HepG2 (cell line): ENCODE results near the gene IQSEC1. TPM values are rescaled to one million over a fixed set of nuclear protein-coding genes. Genes with fewer than 3 reads are reported as not detected.

Source experiments
- ATAC-seq: fragments of 200-7000 bp; cut with Tn5 transposase; 3 replicates; pipeline ENCODE4 v1.9.1; 2020; ENCODE audit warnings: mild to moderate bottlenecking, moderate library complexity
- BruUV-seq: library from RNA; stranded (reverse); fragments of 400-500 nt; replicated peaks from 2 replicates; lab custom pipeline; 2021; lab: Mats Ljungman, UMichigan
- CTCF ChIA-PET: fragments of 300-600 bp; formaldehyde crosslinking; extraction: SDS; loops from one replicate; lab custom pipeline; 2021; ENCODE audit warnings: low total read pairs, inconsistent platforms, low intra/inter-chr PET ratio; lab: Yijun Ruan, JAX
- POLR2A ChIA-PET: fragments of 350-600 bp; sonication (Branson Sonifier 250); formaldehyde crosslinking; loops from one replicate; lab custom pipeline; 2020; ENCODE audit warnings: antibody characterized with exemption, inconsistent platforms; lab: Yijun Ruan, JAX
- DNase-seq: peaks from one replicate; pipeline ENCODE4 v3.0.0-alpha.2; 2015; ENCODE audit warnings: low spot score
- FAIRE-seq: peaks from 3 replicates; lab custom pipeline; 2011; peaks lifted over from hg19 to GRCh38; lab: Jason Lieb, UNC
- H2AFZ ChIP-seq: one replicate; pipeline ENCODE4 v1.6.1; 2011; ENCODE audit warnings: low read length, inconsistent platforms
- H3K27ac ChIP-seq: fragments of 300-600 bp; 3 replicates; pipeline ENCODE4 v1.8.0; 2011; ENCODE audit warnings: mixed run types, mild to moderate bottlenecking, mixed read lengths, low read length, inconsistent platforms; ENCODE audit not compliant: insufficient read depth; ENCODE audit errors: extremely low read length
- H3K27me3 ChIP-seq, 2 experiments: fragments of 200-600 bp in 1 of 2; 2 replicates in 1 of 2; 3 replicates in 1 of 2; pipeline versions ENCODE4 v1.6.0 to v1.8.0; 2011; ENCODE audit warnings: low read length in 2 of 2, mild to moderate bottlenecking in 2 of 2, moderate library complexity in 2 of 2, inconsistent platforms in 1 of 2; ENCODE audit not compliant: insufficient read depth in 2 of 2, control insufficient read depth in 1 of 2
- H3K36me3 ChIP-seq, 2 experiments: fragments of 200-600 bp in 1 of 2; replicated peaks in 1 of 2; 2 replicates in 1 of 2; 3 replicates in 1 of 2; pipeline versions ENCODE4 v1.5.1 to v1.8.0; 2011; ENCODE audit warnings: low read length in 2 of 2, inconsistent platforms in 1 of 2; ENCODE audit not compliant: insufficient read depth in 2 of 2, control insufficient read depth in 1 of 2
- H3K4me1 ChIP-seq: 2 replicates; pipeline ENCODE4 v1.5.1; 2012; ENCODE audit warnings: low read length, inconsistent platforms; ENCODE audit not compliant: insufficient read depth
- H3K4me2 ChIP-seq: 2 replicates; pipeline ENCODE4 v1.6.0; 2011; ENCODE audit warnings: low read depth, low read length, inconsistent platforms
- H3K4me3 ChIP-seq, 3 experiments: fragments of 200-600 bp in 1 of 3; sonication (generic), shearing (Covaris generic) in 1 of 3; replicated peaks in 1 of 3; 2 replicates each; pipeline ENCODE4 v1.5.1; 2011 to 2016; ENCODE audit warnings: low read length in 3 of 3, inconsistent platforms in 2 of 3, low read depth in 2 of 3, mild to moderate bottlenecking in 2 of 3, control low read depth in 1 of 3, mixed read lengths in 1 of 3; ENCODE audit not compliant: insufficient read depth in 1 of 3
- H3K79me2 ChIP-seq: one replicate; pipeline ENCODE4 v1.6.1; 2011; ENCODE audit warnings: low read length, inconsistent platforms; ENCODE audit not compliant: insufficient read depth
- H3K9ac ChIP-seq: 2 replicates; pipeline ENCODE4 v1.6.0; 2011; ENCODE audit warnings: mild to moderate bottlenecking, low read depth, low read length, inconsistent platforms; ENCODE audit not compliant: insufficient read depth
- H3K9me3 ChIP-seq: 2 replicates; pipeline ENCODE4 v1.5.1; 2012; ENCODE audit warnings: mild to moderate bottlenecking, low read length
- H4K20me1 ChIP-seq: 2 replicates; pipeline ENCODE4 v1.6.0; 2011; ENCODE audit warnings: inconsistent platforms, mild to moderate bottlenecking, low read length, moderate library complexity; ENCODE audit not compliant: insufficient read depth
- CTCF ChIP-seq: sonication (generic); formaldehyde crosslinking; IDR thresholded peaks from 2 replicates; pipeline ENCODE4 v1.5.0; 2020; ENCODE audit warnings: mild to moderate bottlenecking, missing genetic modification reagents, moderate library complexity
- RCOR2 ChIP-seq: IDR thresholded peaks from 2 replicates; pipeline ENCODE4 v1.6.1; 2016; ENCODE audit warnings: missing biosample characterization, missing genetic modification reagents
- STAG1 ChIP-seq: sonication (generic); formaldehyde crosslinking; IDR thresholded peaks from 2 replicates; pipeline ENCODE4 v1.4.0; 2020; ENCODE audit warnings: missing genetic modification reagents
- THAP7 ChIP-seq: sonication (generic); formaldehyde crosslinking; IDR thresholded peaks from 2 replicates; pipeline ENCODE4 v1.8.1; 2023; ENCODE audit warnings: mild to moderate bottlenecking, missing genetic modification reagents
- ZBTB33 ChIP-seq: sonication (generic); formaldehyde crosslinking; IDR thresholded peaks from 2 replicates; pipeline ENCODE4 v1.4.0; 2020; ENCODE audit warnings: missing genetic modification reagents
- ZBTB46 ChIP-seq: sonication (generic); formaldehyde crosslinking; IDR thresholded peaks from 2 replicates; pipeline ENCODE4 v1.4.0; 2020; ENCODE audit warnings: mild to moderate bottlenecking, missing genetic modification reagents, borderline replicate concordance
- ZNF687 ChIP-seq: sonication (generic); formaldehyde crosslinking; IDR thresholded peaks from 2 replicates; pipeline ENCODE4 v1.5.1; 2020; ENCODE audit warnings: mild to moderate bottlenecking, missing genetic modification reagents, moderate library complexity
- ZNF768 ChIP-seq: sonication (generic); formaldehyde crosslinking; IDR thresholded peaks from 2 replicates; pipeline ENCODE4 v1.4.0; 2020; ENCODE audit warnings: missing genetic modification reagents
- WGBS: methylation state at CpG from one replicate; pipeline ENCODE4 v1.1.6; 2017; ENCODE audit warnings: low lambda C conversion rate; 5-methylcytosine and 5-hydroxymethylcytosine counted together
- in situ Hi-C: cut with HindIII; loops from 2 replicates; pipeline ENCODE4 v1.10.0; 2017; ENCODE audit warnings: low pct_unique_long_range_greater_than_20kb; ENCODE audit not compliant: extremely low pct_ligation_motif_present
- intact Hi-C: fragments of 100-400 bp; cut with micrococcal nuclease; formaldehyde crosslinking; loops from one replicate; pipeline ENCODE4 v1.10.0; 2022; ENCODE audit not compliant: unreplicated experiment
- polyA plus RNA-seq, 8 experiments: library from polyadenylated mRNA; depleted of rRNA in 3 of 8; stranded (reverse) in 7 of 8; unstranded in 1 of 8; fragments of >200 nt; fragmentation: Illumina TruSeq in 4 of 8; extraction: Trizol in 4 of 8; gene quantifications; 2 replicates each; pipeline versions ENCODE4 v1.2.1 to v1.2.3, GENCODE V29; 2011 to 2016; ENCODE audit warnings: low read depth in 4 of 8, missing spikeins in 1 of 8, mixed read lengths in 1 of 8; ENCODE audit not compliant: insufficient read depth in 1 of 8
- total RNA-seq, 5 experiments: library from RNA; depleted of rRNA; stranded (reverse); fragments of >200 nt; fragmentation: Illumina TruSeq; extraction: Trizol; gene quantifications; 2 replicates each; pipeline ENCODE4 v1.2.3, GENCODE V29; 2016; ENCODE audit warnings: low read depth in 1 of 5

The IQSEC1 gene
- total and polyA plus RNA-seq, 2 of the 13 experiments (the other 11 are each of a cell fraction or from before 2014, with no cell fraction given): 17.4 to 20.2 TPM

- Histone ChIP-seq H3K36me3 (0 out of 5 replicates have a peak, but pooled peaks cover 0 to 1% of the 10 kb centered on the region in 2 experiments), H3K9ac (no peak overlapping the region), H3K27ac (no peak overlapping the region), H3K9me3 (no peaks in the 10 kb centered on the region), H3K4me1 (peaks cover 35% of the 10 kb centered on the region), H3K79me2 (no peaks in the 10 kb centered on the region), H2AFZ (no peak overlapping the region), H3K27me3 (no peaks in the 10 kb centered on the region), H3K4me2 (no peak overlapping the region), H3K4me3 (no peak overlapping the region), H4K20me1 (peaks cover 12% of the 10 kb centered on the region; the same call in 1 of the 2 replicates)
- DNase-seq (no peak), ATAC-seq (peak; percentile 9; the same call in 1 of the 3 replicates), FAIRE-seq (no peak)
- WGBS: 83% methylated on average over 10 of the region's 13 CpGs
- in situ Hi-C loops: no loop called here
- TF ChIP-seq CTCF (CRISPR knock-in tag) (peak; percentile 27; the same call in 1 of the 2 replicates), ZBTB33 (CRISPR knock-in tag) (peak; percentile 66; the same call in 1 of the 2 replicates), ZNF687 (CRISPR knock-in tag) (peak; percentile 39), RCOR2 (no peak), ZNF768 (peak; percentile 23; the same call in 1 of the 2 replicates), ZBTB46 (CRISPR knock-in tag) (no peak), STAG1 (CRISPR knock-in tag) (peak; percentile 24; the same call in 1 of the 2 replicates), THAP7 (CRISPR knock-in tag) (no peak)
- ChIA-PET POLR2A (no interaction called here), CTCF (no interaction called here)
- intact Hi-C loops: no loop called here
- no TSS peak for BruUV-seq
Observed at GRCh38 chr3:13107661-13108060, 34.4 kb upstream of the IQSEC1 start.
